K562 (cell line): ENCODE measurements around the gene SLC9A2. TPM values are rescaled to one million over a fixed set of nuclear protein-coding genes. Genes with fewer than 3 reads are reported as not detected.

Source experiments
- ATF1 ChIP-seq, 2 experiments: fragments of 450-650 bp in 1 of 2; IDR thresholded peaks; 2 replicates each; pipeline ENCODE4 v1.6.1; 2016; ENCODE audit warnings: missing compliant biosample characterization in 1 of 2, missing genetic modification characterization in 1 of 2
- BCLAF1 ChIP-seq, 2 experiments: fragments of 450-650 bp in 1 of 2; IDR thresholded peaks; 2 replicates each; pipeline ENCODE4 v1.6.1; 2011 to 2017; ENCODE audit warnings: low read depth in 2 of 2, antibody characterized with exemption in 1 of 2, borderline replicate concordance in 1 of 2, low read length in 1 of 2, mild to moderate bottlenecking in 1 of 2, mixed read lengths in 1 of 2; ENCODE audit not compliant: control insufficient read depth in 1 of 2
- EGR1 ChIP-seq: fragments of 450-650 bp; conservative IDR thresholded peaks from 2 replicates; pipeline ENCODE4 v1.6.1; 2017; ENCODE audit warnings: mild to moderate bottlenecking
- ESRRA ChIP-seq: fragments of 450-650 bp; IDR thresholded peaks from 2 replicates; pipeline ENCODE4 v1.6.1; 2014; ENCODE audit warnings: low read depth, mild to moderate bottlenecking, moderate library complexity, borderline replicate concordance
- HNRNPH1 ChIP-seq: fragments of 200-400 bp; formaldehyde crosslinking; optimal IDR thresholded peaks from 2 replicates; pipeline ENCODE3; 2017; ENCODE audit warnings: low read depth, mild to moderate bottlenecking, low read length, moderate library complexity
- JUND ChIP-seq, 2 experiments: IDR thresholded peaks; 2 replicates in 1 of 2; 3 replicates in 1 of 2; pipeline ENCODE4 v1.6.1; 2011; ENCODE audit warnings: borderline replicate concordance in 2 of 2, low read depth in 2 of 2, low read length in 2 of 2, improper control_type of control experiment in 1 of 2, missing biosample characterization in 1 of 2, missing genetic modification characterization in 1 of 2, missing genetic modification reagents in 1 of 2
- LARP7 ChIP-seq: fragments of 450-650 bp; IDR thresholded peaks from 2 replicates; pipeline ENCODE4 v1.6.1; 2016
- PHF8 ChIP-seq: fragments of 200-600 bp; sonication (generic); IDR thresholded peaks from 2 replicates; pipeline ENCODE4 v1.6.1; 2012; ENCODE audit warnings: mixed run types, mild to moderate bottlenecking, inconsistent platforms, low read length, moderate library complexity, borderline replicate concordance
- RAD51 ChIP-seq: fragments of 450-650 bp; IDR thresholded peaks from 2 replicates; pipeline ENCODE4 v1.7.1; 2016; ENCODE audit warnings: low read depth, mild to moderate bottlenecking, borderline replicate concordance
- SIRT6 ChIP-seq: IDR thresholded peaks from one replicate; pipeline ENCODE4 v1.6.1; 2012; ENCODE audit warnings: low read depth, mild to moderate bottlenecking, control low read depth, inconsistent platforms, low read length, moderate library complexity
- SNIP1 ChIP-seq: fragments of 450-650 bp; IDR thresholded peaks from 2 replicates; pipeline ENCODE4 v1.7.1; 2017; ENCODE audit warnings: low read depth, mild to moderate bottlenecking
- SOX6 ChIP-seq: fragments of 450-650 bp; IDR thresholded peaks from 2 replicates; pipeline ENCODE4 v1.6.1; 2014; ENCODE audit warnings: mild to moderate bottlenecking
- TAF15 ChIP-seq: fragments of 200-400 bp; formaldehyde crosslinking; IDR thresholded peaks from 2 replicates; pipeline ENCODE4 v1.6.1; 2017; ENCODE audit warnings: mild to moderate bottlenecking, low read depth, low read length, moderate library complexity
- ZMIZ1 ChIP-seq, 2 experiments: fragments of 150-350 bp in 1 of 2; IDR thresholded peaks; 2 replicates each; pipeline ENCODE4 v1.6.1; 2012 to 2016; ENCODE audit warnings: low read depth in 2 of 2, low read length in 2 of 2, mild to moderate bottlenecking in 1 of 2, moderate library complexity in 1 of 2
- ZNF146 ChIP-seq: IDR thresholded peaks from one replicate; pipeline ENCODE4 v1.6.1; 2018; ENCODE audit warnings: missing compliant biosample characterization; ENCODE audit not compliant: unreplicated experiment
- ZNF280B ChIP-seq: fragments of 250-450 bp; sonication (Bioruptor Pico); IDR thresholded peaks from 2 replicates; pipeline ENCODE4 v1.5.1; 2021; ENCODE audit warnings: mild to moderate bottlenecking
- ZNF347 ChIP-seq: fragments of 450-650 bp; formaldehyde crosslinking; IDR thresholded peaks from 2 replicates; pipeline ENCODE4 v1.4.0; 2020; ENCODE audit warnings: low read depth, mild to moderate bottlenecking, moderate library complexity
- ZNF551 ChIP-seq: fragments of 250-450 bp; sonication (Bioruptor Pico); IDR thresholded peaks from 2 replicates; pipeline ENCODE4 v1.5.0; 2021; ENCODE audit warnings: mild to moderate bottlenecking, moderate library complexity
- polyA plus RNA-seq, 8 experiments: library from polyadenylated mRNA; depleted of rRNA in 4 of 8; stranded (reverse) in 5 of 8; unstranded in 3 of 8; fragments of >200 nt; fragmentation: Nextera tagmentation in 2 of 8; fragmentation: Illumina TruSeq in 1 of 8; extraction: Ambion mirVana in 2 of 8; extraction: Trizol in 1 of 8; gene quantifications; 2 replicates each; pipeline versions ENCODE4 v1.2.1 to v1.2.3, GENCODE V29; 2011 to 2014; ENCODE audit warnings: inconsistent platforms in 1 of 8, missing spikeins in 1 of 8
- total RNA-seq, 7 experiments: library from RNA; depleted of rRNA in 6 of 7; stranded (reverse); fragments of >200 nt in 6 of 7; fragmentation: Illumina TruSeq in 2 of 7; extraction: Trizol in 2 of 7; gene quantifications; 2 replicates each; pipeline versions ENCODE4 v1.2.1 to v1.2.3, GENCODE V29; 2011 to 2021; ENCODE audit warnings: low replicate concordance in 1 of 7

The SLC9A2 gene
- total and polyA plus RNA-seq, 9 of the 15 experiments (the other 6 are each of a cell fraction or from before 2014, with no cell fraction given): 0.45 to 3.3 (median 1.6) TPM

GRCh38 chr2:102736410-102737409 is 117.4 kb downstream of the SLC9A2 start (continued):
- TF ChIP-seq ZNF347 (CRISPR knock-in tag) (no peak), SOX6 (no peak), LARP7 (no peak), ESRRA (peak; percentile 24; the same call in 1 of the 2 replicates), ZNF146 (CRISPR knock-in tag) (no peak), ZMIZ1 (IDR thresholded peaks at IDR 0.05; ENCODE audit: low read depth in 2 of 2, low read length in 2 of 2) (no peak), SNIP1 (no peak), TAF15 (no peak), ZNF280B (CRISPR knock-in tag) (no peak), ZNF551 (CRISPR knock-in tag) (no peak), HNRNPH1 (no peak), JUND (IDR thresholded peaks at IDR 0.05; ENCODE audit: borderline replicate concordance, low read depth, low read length) (peak; percentile 15; the same call in 1 of the 2 replicates), JUND (tag; IDR thresholded peaks at IDR 0.05; ENCODE audit: borderline replicate concordance, low read depth, low read length) (no peak), EGR1 (no peak; the same call in 1 of the 2 replicates), SIRT6 (no peak), PHF8 (peak; percentile 99), BCLAF1 (IDR thresholded peaks at IDR 0.05; ENCODE audit: borderline replicate concordance in 1 of 2, control insufficient read depth in 1 of 2, low read depth in 2 of 2, low read length in 1 of 2) (no peak), RAD51 (no peak), ATF1 (CRISPR knock-in tag; IDR thresholded peaks at IDR 0.05) (no peak), ATF1 (tag; IDR thresholded peaks at IDR 0.05) (peak; percentile 41; the same call in 1 of the 2 replicates)
